Vagina (tissue), 2 donors: ENCODE data around the gene CHN1.

Experiments
- CTCF ChIP-seq, 3 experiments: fragments of 450-650 bp in 2 of 3; fragments of 200-600 bp in 1 of 3; sonication (generic) in 1 of 3; IDR thresholded peaks; one replicate each; pipeline ENCODE4 v1.5.1; 2017 to 2019; ENCODE audit warnings: antibody characterized with exemption in 3 of 3, mild to moderate bottlenecking in 2 of 3, moderate library complexity in 2 of 3
- POLR2A ChIP-seq, 2 donors: fragments of 450-650 bp; IDR thresholded peaks; one replicate each; pipeline ENCODE4 v1.6.1; 2017; ENCODE audit warnings: antibody characterized with exemption in 2 of 2, mild to moderate bottlenecking in 2 of 2, moderate library complexity in 2 of 2

GRCh38 chr2:174979996-174980395, 25.2 kb downstream of the CHN1 start:
- TF ChIP-seq CTCF (IDR thresholded peaks at IDR 0.05) = no peak
- TF ChIP-seq POLR2A (IDR thresholded peaks at IDR 0.05) = no peak
